ENCODE data around the gene PDE4B. TPM values are rescaled to one million over a fixed set of nuclear protein-coding genes. Genes with fewer than 3 reads are reported as not detected.
"Not testable (repeated sequence)": the region's sequence is repeated elsewhere in the genome, so short reads cannot be mapped to it uniquely, and the experiment has no call there.

The PDE4B gene
- polyA plus RNA-seq, 1 donor from 2014 or later = 84.3 TPM

DNA sequence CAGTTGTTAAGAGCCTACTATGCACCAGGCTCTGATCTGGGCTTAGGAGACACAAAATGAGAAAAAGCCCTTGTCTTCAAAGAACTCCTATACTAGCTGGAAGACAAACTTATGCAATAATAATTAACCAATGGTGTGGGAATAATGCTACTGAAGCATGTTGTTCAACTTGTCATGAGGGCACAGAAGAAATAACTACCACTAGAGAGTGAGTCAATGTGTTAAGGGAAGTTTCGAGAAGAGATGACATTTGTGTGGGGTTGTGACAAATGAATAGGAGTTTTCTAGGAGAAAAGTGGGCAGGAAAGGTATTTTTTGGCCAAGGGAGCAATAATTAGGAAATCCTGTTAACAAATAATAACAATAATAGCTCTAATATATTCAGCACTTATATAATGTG is 205.0 kb downstream of the PDE4B start:
- no peaks in the 10 kb centered on the region for H3K36me3 Mint-ChIP-seq
- H3K4me3 Mint-ChIP-seq = no peak overlapping the region
- no peaks in the 10 kb centered on the region for H3K9me3 Mint-ChIP-seq
- H3K4me1 Mint-ChIP-seq = no peaks in the 10 kb centered on the region
- H3K27me3 Mint-ChIP-seq = peaks cover 1% of the 10 kb centered on the region
- no peak overlapping the region for H3K27ac Mint-ChIP-seq

DNA sequence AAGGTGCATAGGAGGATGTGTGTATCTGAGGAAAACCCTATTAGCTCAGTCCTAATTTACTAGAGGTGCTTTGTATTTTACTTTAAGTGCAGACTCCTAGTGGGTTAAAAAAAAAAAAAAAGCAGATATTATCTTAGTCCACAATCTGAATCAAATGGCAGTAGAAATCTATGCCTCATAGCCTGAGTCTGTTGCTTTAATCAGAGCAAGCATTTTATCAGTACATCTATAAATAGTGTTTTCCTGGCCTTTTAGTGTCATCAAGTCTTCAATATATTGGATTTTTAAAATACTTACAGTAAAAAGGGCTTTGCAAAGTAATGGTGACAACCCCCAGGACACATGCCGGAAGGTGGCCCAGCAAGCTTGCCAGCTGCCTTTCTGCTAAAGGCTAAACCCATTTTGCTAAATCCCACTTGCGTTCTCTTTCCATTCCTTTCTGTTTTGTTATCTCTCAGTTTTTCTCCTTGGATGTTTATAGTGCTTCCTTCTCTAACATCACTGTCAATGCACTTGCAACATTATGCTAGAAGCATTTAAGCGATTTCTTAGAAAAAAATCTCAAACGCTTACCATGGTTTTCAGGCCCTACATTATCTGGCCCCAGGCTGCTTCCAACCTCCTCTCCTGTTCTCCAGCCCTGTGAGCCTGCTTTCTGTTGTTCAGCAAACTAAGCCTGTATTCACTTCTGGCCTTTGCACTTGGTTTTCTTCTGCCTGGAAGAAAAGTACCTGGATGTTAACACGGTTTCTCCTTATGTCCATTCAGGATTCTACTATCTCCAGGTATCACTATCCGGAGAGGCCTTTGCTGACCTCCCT is 206.3 kb downstream of the PDE4B start:
- Mint-ChIP-seq H3K4me1 (no peaks in the 10 kb centered on the region), H3K4me3 (no peak overlapping the region), H3K27me3 (peaks cover 1% of the 10 kb centered on the region), H3K9me3 (no peaks in the 10 kb centered on the region), H3K27ac (no peak overlapping the region), H3K36me3 (no peaks in the 10 kb centered on the region)

DNA sequence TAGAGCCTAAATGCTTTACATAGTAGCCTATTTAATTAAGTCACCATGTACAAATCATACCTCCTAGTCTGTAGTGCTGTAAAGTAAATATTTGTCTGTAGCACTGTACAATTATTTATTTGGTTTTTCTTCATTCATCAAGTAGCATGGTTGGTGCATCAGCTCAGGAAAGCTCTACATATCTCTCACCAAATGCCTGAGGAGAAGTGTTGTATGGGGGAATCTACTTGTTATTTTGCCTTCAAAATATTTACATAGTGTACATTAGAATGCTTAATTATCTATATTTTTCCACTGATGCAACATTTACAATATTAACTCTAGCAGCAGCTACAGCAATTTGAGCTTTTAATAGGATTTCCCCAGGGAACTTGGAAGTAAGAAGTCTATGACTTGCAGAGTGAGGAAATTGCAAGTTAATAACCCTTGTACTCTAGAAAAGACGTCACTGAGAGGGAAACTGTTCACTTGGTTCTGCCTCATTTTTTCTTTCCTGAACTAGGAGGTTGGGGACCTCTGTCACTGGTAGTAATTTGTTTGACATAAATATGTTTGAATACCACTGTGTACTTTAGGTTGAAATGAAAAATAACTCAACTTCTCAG is 207.4 kb downstream of the PDE4B start:
- Mint-ChIP-seq H3K9me3 (no peaks in the 10 kb centered on the region), H3K27ac (no peak overlapping the region), H3K36me3 (no peaks in the 10 kb centered on the region), H3K4me3 (no peak overlapping the region), H3K27me3 (peaks cover 1% of the 10 kb centered on the region), H3K4me1 (no peaks in the 10 kb centered on the region)

DNA sequence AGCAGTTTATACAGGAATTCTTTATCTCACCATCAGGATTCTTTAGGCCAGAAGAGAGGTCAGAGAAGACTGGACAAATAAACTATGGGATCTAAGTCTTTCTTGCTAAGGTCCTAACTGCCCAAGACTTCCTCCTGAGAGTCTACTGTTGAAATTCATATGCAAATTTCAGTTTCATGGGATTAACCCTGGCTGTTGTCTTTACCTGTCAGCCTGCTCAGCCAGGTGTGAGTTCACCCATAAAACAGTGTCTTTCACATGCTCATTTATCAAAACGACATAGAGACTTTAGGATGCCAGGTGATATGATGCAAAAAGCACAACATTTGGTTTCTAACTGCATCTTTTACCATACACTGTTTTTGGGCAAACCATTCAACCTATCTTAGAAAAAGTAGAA is 211.0 kb downstream of the PDE4B start:
- no peaks in the 10 kb centered on the region for H3K4me1 Mint-ChIP-seq
- H3K27me3 Mint-ChIP-seq = peaks cover 3% of the 10 kb centered on the region
- no peaks in the 10 kb centered on the region for H3K9me3 Mint-ChIP-seq
- no peak overlapping the region for H3K27ac Mint-ChIP-seq
- no peak overlapping the region for H3K4me3 Mint-ChIP-seq
- no peaks in the 10 kb centered on the region for H3K36me3 Mint-ChIP-seq

DNA sequence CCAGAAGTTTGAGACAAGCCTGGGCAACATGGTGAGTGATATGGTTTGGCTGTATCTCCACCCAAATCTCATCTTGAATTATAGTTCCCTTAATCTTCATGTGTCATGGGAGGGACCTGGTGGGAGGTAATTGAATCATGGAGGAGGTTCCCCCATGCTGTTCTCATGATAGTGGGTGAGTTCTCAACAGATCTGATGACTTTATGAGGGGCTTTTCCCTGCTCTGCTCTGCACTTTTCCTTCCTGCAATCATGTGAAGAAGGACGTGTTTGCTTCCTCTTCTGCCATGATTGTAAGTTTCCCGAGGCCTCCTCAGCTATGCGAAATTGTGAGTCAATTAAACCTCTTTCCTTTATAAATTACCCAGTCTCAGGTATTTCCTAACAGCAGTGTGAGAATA is 213.8 kb downstream of the PDE4B start:
- not testable (repeated sequence) for H3K9me3 Mint-ChIP-seq, H3K4me1 Mint-ChIP-seq, H3K27me3 Mint-ChIP-seq, H3K4me3 Mint-ChIP-seq, H3K36me3 Mint-ChIP-seq
- peak overlapping the region in 1 of 3 donors; percentile 47 for H3K27ac Mint-ChIP-seq

DNA sequence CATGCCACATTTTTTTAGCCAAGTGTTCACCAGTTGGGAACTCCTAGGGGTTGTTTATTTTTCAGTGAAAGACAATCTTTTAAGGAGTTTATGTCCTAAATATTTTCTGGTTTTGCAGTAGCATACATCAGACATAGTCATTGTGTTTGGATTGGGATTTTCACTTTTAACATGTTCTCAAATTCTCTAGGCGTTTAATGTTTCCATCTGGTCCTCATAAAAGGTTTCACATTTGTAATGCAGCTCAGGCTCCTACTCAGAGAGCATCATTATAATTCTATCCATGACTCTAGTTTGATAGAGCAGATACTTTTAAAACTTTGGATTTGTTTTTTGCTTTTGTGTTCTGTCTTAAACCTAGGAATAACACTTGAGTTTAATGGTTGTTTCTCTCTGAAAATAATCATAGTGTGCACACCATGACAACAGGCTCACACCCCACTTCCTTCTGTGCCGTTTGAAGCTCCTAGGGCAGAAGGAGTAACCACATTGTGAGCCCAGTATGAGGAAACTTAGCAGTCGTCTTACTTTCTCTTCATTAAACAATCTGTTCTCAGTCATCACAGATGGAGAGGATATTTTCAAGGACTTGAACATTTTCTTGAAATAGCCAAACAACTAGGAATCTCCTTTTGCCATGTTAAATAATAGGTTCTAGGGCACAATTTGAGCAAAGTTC is 219.6 kb downstream of the PDE4B start:
- no peaks in the 10 kb centered on the region for H3K9me3 Mint-ChIP-seq
- no peak overlapping the region for H3K27ac Mint-ChIP-seq
- no peaks in the 10 kb centered on the region for H3K27me3 Mint-ChIP-seq

DNA sequence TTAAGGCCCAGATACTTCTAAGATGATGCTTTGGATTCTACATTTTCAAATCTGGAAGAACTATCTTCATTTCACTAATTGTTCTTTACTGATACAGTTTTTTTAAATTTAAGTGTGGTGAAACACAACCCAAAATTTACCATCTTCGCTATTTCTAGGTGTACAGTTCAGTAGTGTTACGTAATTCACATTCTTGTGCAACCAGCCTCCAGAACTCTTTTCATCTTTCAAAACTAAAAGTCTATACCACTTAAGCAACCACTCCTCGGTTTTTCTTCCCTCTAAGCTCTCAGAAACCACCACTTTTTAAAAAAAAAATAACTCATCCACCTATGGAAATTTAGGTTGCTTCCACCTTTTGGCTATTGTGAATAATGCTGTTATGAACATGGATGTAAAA is 220.7 kb downstream of the PDE4B start:
- Mint-ChIP-seq H3K4me3 (no peak overlapping the region), H3K27me3 (no peaks in the 10 kb centered on the region), H3K36me3 (no peaks in the 10 kb centered on the region), H3K27ac (no peak overlapping the region), H3K9me3 (no peaks in the 10 kb centered on the region), H3K4me1 (no peaks in the 10 kb centered on the region)

More for the DNA sequence above, 219.6 kb downstream of the PDE4B start:
- no peaks in the 10 kb centered on the region for H3K4me1 Mint-ChIP-seq
- no peaks in the 10 kb centered on the region for H3K36me3 Mint-ChIP-seq
- H3K4me3 Mint-ChIP-seq = no peak overlapping the region

DNA sequence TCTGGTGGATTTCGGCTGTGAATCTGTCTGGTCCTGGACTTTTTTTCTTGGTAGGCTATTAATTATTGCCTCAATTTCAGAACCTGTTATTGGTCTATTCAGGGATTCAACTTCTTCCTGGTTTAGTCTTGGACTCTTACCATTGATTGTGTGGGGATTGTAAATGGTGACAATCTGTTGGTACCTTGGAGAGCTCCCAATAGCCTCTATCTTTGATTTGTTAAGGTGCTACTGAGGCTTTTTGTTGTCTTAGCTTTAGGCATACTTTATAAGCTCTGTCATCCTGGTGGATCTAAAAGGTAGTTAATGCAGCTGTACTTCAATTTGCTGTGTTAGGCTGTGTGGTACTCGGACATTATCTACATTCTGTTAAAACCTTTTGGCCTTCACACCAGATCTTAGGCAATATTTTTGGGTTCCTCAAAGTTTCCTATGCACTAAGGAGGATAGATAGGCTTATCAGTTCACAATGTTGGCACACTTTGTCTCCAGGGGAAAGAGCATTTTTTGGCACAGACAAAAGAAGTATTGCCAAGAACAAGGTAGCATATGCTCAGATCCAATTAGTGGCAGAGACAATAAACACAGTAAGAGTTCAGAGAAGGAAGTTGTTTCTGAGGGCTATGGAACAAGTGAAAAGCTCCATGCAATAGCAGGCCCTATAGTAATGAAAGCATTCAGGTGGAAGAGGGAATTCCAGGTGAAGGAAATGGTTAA is 230.4 kb downstream of the PDE4B start:
- Mint-ChIP-seq H3K27me3 (no peaks in the 10 kb centered on the region), H3K4me1 (no peaks in the 10 kb centered on the region), H3K36me3 (no peaks in the 10 kb centered on the region), H3K27ac (no peak overlapping the region), H3K4me3 (no peak overlapping the region), H3K9me3 (peaks cover 0 to 9% (median 3%) of the 10 kb centered on the region in 3 donors)

DNA sequence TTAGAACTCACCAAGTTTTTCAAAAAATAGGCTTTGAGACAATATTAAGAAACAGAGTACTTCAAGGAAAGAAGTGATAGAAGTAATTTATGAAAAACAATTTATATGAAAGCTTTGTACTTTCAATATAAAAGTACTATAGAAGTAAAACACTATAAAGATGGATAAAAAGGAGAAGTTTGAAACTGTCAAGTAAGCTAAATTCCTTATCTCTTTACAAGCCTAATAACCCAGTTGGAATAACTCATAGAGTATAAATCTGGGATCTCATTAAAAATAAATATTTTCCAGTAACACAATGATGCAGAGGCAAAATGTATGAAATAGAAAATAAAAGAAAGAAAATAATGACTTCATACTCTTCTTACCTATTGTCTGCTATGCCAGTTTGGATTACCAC is 232.5 kb downstream of the PDE4B start:
- no peak overlapping the region for H3K4me3 Mint-ChIP-seq
- H3K9me3 Mint-ChIP-seq = peaks cover 5 to 14% (median 9%) of the 10 kb centered on the region in 3 donors
- H3K27ac Mint-ChIP-seq = no peak overlapping the region
- no peaks in the 10 kb centered on the region for H3K27me3 Mint-ChIP-seq
- no peaks in the 10 kb centered on the region for H3K36me3 Mint-ChIP-seq
- H3K4me1 Mint-ChIP-seq = no peaks in the 10 kb centered on the region

DNA sequence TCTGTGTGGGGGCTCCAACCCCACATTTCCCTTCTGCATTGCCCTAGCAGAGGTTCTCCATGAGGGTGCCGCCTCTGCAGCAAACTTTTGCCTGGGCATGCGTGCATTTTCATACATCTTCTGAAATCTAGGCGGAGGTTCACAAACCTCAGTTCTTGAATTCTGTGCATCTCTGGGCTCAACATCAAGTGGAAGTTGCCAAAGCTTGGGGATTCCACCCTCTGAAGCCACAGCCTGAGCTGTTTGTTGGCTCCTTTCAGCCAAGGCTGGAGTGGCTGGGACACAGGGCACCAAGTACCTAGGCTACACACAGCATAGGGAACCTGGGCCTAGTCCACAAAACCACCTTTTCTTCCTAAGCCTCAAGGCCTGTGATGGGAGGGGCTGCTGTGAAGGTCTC is 235.3 kb downstream of the PDE4B start:
- H3K9me3 Mint-ChIP-seq = peaks cover 6 to 15% (median 8%) of the 10 kb centered on the region in 3 donors
- peaks cover 2% of the 10 kb centered on the region for H3K27me3 Mint-ChIP-seq
- no peaks in the 10 kb centered on the region for H3K4me1 Mint-ChIP-seq
- no peaks in the 10 kb centered on the region for H3K36me3 Mint-ChIP-seq
- no peak overlapping the region for H3K4me3 Mint-ChIP-seq
- peak overlapping the region in 1 of 3 donors; percentile 68 for H3K27ac Mint-ChIP-seq

DNA sequence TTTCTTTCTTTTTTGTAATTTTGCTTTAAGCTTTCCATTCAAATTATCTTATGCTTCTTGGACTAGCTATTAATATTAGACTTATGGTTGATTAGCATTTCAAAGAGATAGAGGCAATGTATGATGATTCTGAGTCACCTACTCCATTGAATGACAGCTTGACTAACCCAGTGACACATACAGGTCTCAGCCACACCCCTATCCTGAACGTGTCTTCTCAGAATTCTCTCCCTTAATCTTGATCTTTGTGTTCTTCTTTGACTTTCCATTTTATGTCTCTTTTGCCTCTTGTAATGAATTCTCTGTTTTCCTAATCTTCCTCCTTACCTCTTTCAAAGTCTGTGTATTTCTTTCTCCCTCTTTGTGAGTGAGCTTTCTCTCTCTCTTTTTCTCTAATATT is 241.1 kb downstream of the PDE4B start:
- H3K9me3 Mint-ChIP-seq = peaks cover 6 to 19% (median 7%) of the 10 kb centered on the region in 3 donors
- H3K4me1 Mint-ChIP-seq = no peaks in the 10 kb centered on the region
- no peak overlapping the region for H3K27ac Mint-ChIP-seq
- H3K27me3 Mint-ChIP-seq = peaks cover 3% of the 10 kb centered on the region
- no peak overlapping the region for H3K4me3 Mint-ChIP-seq
- H3K36me3 Mint-ChIP-seq = no peaks in the 10 kb centered on the region

DNA sequence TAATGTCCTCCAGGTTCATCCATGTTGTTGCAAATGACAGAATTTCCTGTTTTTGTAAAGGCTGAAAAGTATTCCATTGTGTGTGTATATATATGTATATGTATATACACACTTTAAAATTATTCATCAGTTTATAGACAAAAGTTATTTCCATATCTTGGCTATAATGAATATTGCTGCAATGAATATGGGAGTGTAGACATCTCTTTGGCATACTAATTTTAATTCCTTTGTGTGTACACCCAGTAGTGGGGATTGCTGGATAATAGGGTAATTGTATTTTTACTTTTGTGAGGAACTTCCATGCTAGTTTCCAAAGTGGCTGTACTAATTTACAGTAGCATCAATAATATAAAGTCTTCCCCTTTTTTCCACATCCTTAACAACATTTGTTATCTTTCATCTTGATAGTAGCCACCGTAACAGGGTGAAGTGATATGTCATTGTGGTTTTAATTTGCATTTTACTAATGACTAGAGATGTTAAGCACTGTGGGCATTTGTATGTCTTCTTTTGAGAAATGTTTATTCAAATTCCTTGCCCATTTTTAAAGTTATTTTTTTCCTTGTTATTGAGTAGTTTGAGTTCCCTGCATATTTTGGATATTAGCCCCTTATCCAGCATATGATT is 243.0 kb downstream of the PDE4B start:
- peaks cover 4% of the 10 kb centered on the region for H3K27me3 Mint-ChIP-seq
- peaks cover 1 to 7% (median 2%) of the 10 kb centered on the region in 3 donors for H3K9me3 Mint-ChIP-seq
- H3K4me3 Mint-ChIP-seq = no peak overlapping the region
- no peaks in the 10 kb centered on the region for H3K36me3 Mint-ChIP-seq
- H3K4me1 Mint-ChIP-seq = no peaks in the 10 kb centered on the region
- no peak overlapping the region for H3K27ac Mint-ChIP-seq

DNA sequence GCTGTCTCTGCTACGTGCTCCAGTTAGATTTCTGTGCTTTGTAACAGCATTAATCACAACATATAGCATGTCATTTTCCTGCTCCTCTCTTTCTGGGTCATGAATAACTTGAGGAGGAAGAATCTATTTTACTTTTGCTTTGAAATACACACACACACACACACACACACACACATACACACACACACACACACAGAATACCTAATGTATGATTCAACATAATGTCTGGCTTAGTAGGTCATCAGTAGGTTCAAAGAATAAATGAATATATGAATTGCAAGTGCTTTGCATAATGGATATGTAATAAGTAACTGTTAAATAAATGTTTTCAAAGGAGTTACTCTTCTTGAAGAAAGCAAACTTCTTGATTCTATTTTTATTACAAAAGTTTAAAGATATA is 249.0 kb downstream of the PDE4B start:
- Mint-ChIP-seq H3K27ac (no peak overlapping the region), H3K36me3 (peaks cover 2% of the 10 kb centered on the region), H3K4me1 (no peaks in the 10 kb centered on the region), H3K27me3 (peaks cover 7% of the 10 kb centered on the region), H3K9me3 (peaks cover 0 to 7% (median 1%) of the 10 kb centered on the region in 3 donors), H3K4me3 (no peak overlapping the region)

DNA sequence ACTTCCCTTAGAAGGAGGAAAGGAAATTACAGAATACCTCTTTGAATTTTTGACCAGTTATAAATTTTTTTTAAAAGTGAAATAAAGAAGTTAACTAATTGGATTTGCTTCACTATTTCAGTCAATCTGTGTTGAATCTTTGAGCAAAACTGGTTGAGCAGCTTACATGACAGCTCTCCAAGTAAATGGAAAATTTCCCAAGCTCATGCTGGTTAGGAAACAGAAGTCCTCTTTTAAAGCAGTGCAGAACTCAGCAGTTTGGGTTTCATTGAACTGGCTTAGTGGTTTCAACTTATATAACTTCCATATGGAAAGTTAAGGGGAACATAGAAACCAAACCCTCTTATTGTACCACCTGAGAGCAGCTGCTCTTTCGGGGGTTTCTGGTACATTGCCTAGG is 250.5 kb downstream of the PDE4B start:
- Mint-ChIP-seq H3K9me3 (peaks cover 0 to 3% (median 0%) of the 10 kb centered on the region in 3 donors), H3K36me3 (peaks cover 2% of the 10 kb centered on the region), H3K4me3 (no peak overlapping the region)

DNA sequence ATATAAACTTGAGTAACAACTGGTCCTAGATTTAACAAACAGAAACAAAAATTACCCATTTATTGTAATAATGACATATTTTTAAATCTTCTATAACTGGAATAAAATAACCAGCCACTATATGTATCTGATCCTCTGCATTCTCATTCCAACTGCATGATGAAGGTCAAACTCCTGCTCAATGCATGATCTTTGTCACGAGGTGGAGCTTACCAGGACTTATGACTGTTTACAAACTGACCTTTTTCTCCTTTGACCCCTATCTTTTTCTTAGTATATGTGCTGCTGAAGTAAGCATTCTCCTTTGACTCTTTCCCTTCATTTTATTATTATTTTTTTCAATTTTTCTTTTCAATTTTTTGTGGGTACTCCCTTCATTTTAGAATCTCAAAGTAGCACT is 252.2 kb downstream of the PDE4B start:
- Mint-ChIP-seq H3K4me1 (no peaks in the 10 kb centered on the region), H3K27ac (no peak overlapping the region), H3K36me3 (peaks cover 2% of the 10 kb centered on the region), H3K4me3 (no peak overlapping the region), H3K9me3 (no peaks in the 10 kb centered on the region), H3K27me3 (peaks cover 7% of the 10 kb centered on the region)

More for the DNA sequence above, 250.5 kb downstream of the PDE4B start:
- Mint-ChIP-seq H3K4me1 (no peaks in the 10 kb centered on the region), H3K27me3 (peaks cover 7% of the 10 kb centered on the region), H3K27ac (no peak overlapping the region)

Measured in IgD-negative memory B cell (primary cell).